MM.1S (cell line): Measurements from ENCODE around the gene PRM3.

Experiments used
- CTCF ChIP-seq: fragments of 300-600 bp; sonication (generic); IDR thresholded peaks from 2 replicates; pipeline ENCODE4 v1.5.1; 2016; ENCODE audit warnings: antibody characterized with exemption, low read length, mixed read lengths
- EZH2phosphoT487 ChIP-seq: fragments of 300-600 bp; sonication (generic); IDR thresholded peaks from 2 replicates; pipeline ENCODE4 v1.6.1; 2018; ENCODE audit warnings: antibody characterized with exemption, low read length

- TF ChIP-seq CTCF (no peak), EZH2phosphoT487 (no peak)
Measured at GRCh38 chr16:11290102-11290893, 16.9 kb upstream of the PRM3 start.
